Loucy (cell line): ENCODE data around the gene PCDHGC5.

ENCODE experiments used
- H2AFZ ChIP-seq: fragments of 200-600 bp; sonication (generic); 2 replicates; pipeline ENCODE4 v1.6.0; 2016; ENCODE audit warnings: antibody characterized with exemption, mild to moderate bottlenecking, low read length, moderate library complexity
- H3F3A ChIP-seq: fragments of 200-600 bp; 2 replicates; pipeline ENCODE4 v1.6.0; 2016; ENCODE audit warnings: antibody characterized with exemption, low read depth, mild to moderate bottlenecking
- H3K27me3 ChIP-seq: fragments of 200-600 bp; sonication (generic); 2 replicates; pipeline ENCODE4 v1.6.1; 2014; ENCODE audit warnings: low read length, mild to moderate bottlenecking; ENCODE audit not compliant: insufficient read depth, poor library complexity, severe bottlenecking
- H3K36me3 ChIP-seq: fragments of 200-600 bp; sonication (generic); 2 replicates; pipeline ENCODE4 v1.6.1; 2016; ENCODE audit warnings: low read length; ENCODE audit not compliant: insufficient read depth
- H3K4me1 ChIP-seq: fragments of 200-600 bp; sonication (generic); 2 replicates; pipeline ENCODE4 v1.5.1; 2014; ENCODE audit warnings: low read length, mild to moderate bottlenecking; ENCODE audit not compliant: insufficient read depth, poor library complexity, severe bottlenecking
- H3K4me2 ChIP-seq: fragments of 200-600 bp; sonication (generic); 2 replicates; pipeline ENCODE4 v1.6.0; 2014; ENCODE audit warnings: antibody characterized with exemption, low read length, low read depth, mild to moderate bottlenecking; ENCODE audit not compliant: poor library complexity, severe bottlenecking
- H3K4me3 ChIP-seq: fragments of 200-600 bp; sonication (generic); 2 replicates; pipeline ENCODE4 v1.5.1; 2014; ENCODE audit warnings: low read length, mild to moderate bottlenecking, mixed read lengths; ENCODE audit not compliant: poor library complexity, severe bottlenecking
- H3K79me2 ChIP-seq: fragments of 200-600 bp; sonication (generic); 2 replicates; pipeline ENCODE4 v1.6.1; 2014; ENCODE audit warnings: low read length; ENCODE audit not compliant: insufficient read depth
- H3K9ac ChIP-seq: fragments of 200-600 bp; sonication (generic); 2 replicates; pipeline ENCODE4 v1.6.0; 2014; ENCODE audit warnings: mild to moderate bottlenecking, low read depth, low read length, moderate library complexity; ENCODE audit not compliant: poor library complexity, severe bottlenecking
- H3K9me2 ChIP-seq: fragments of 200-600 bp; sonication (generic); replicated peaks from 2 replicates; pipeline ENCODE4 v1.6.1; 2016; ENCODE audit warnings: low read depth, low read length, mixed read lengths
- H3K9me3 ChIP-seq: fragments of 200-600 bp; sonication (generic); 2 replicates; pipeline ENCODE4 v1.6.1; 2014; ENCODE audit warnings: mild to moderate bottlenecking, antibody characterized with exemption, low read length, low read depth; ENCODE audit not compliant: insufficient read depth
- H4K20me1 ChIP-seq: fragments of 200-600 bp; sonication (generic); 2 replicates; pipeline ENCODE4 v1.6.0; 2014; ENCODE audit warnings: antibody characterized with exemption, low read length, mild to moderate bottlenecking; ENCODE audit not compliant: insufficient read depth, poor library complexity, severe bottlenecking
- CTCF ChIP-seq: fragments of 200-600 bp; sonication (generic); conservative IDR thresholded peaks from 2 replicates; pipeline ENCODE4 v1.5.1; 2014; ENCODE audit warnings: mild to moderate bottlenecking, antibody characterized with exemption, low read length
- EZH2phosphoT487 ChIP-seq: fragments of 200-600 bp; IDR thresholded peaks from 2 replicates; pipeline ENCODE4 v1.6.1; 2018; ENCODE audit warnings: antibody characterized with exemption, mild to moderate bottlenecking, moderate library complexity, borderline replicate concordance

PCDHGC5 gene

GRCh38 chr5:141515141-141515540 is 26.3 kb downstream of the PCDHGC5 start:
- no peak for TF ChIP-seq EZH2phosphoT487
- no peak for TF ChIP-seq CTCF
- Histone ChIP-seq H3K4me2 (no peak overlapping the region), H3K79me2 (no peaks in the 10 kb centered on the region), H3F3A (no peaks in the 10 kb centered on the region), H4K20me1 (no peaks in the 10 kb centered on the region), H3K9me2 (no peaks in the 10 kb centered on the region), H3K4me3 (no peak overlapping the region), H3K4me1 (no peaks in the 10 kb centered on the region), H2AFZ (no peak overlapping the region), H3K36me3 (peaks cover 76% of the 10 kb centered on the region; the same call in 1 of the 2 replicates), H3K9me3 (no peaks in the 10 kb centered on the region), H3K27me3 (no peaks in the 10 kb centered on the region), H3K9ac (no peak overlapping the region)

DNA sequence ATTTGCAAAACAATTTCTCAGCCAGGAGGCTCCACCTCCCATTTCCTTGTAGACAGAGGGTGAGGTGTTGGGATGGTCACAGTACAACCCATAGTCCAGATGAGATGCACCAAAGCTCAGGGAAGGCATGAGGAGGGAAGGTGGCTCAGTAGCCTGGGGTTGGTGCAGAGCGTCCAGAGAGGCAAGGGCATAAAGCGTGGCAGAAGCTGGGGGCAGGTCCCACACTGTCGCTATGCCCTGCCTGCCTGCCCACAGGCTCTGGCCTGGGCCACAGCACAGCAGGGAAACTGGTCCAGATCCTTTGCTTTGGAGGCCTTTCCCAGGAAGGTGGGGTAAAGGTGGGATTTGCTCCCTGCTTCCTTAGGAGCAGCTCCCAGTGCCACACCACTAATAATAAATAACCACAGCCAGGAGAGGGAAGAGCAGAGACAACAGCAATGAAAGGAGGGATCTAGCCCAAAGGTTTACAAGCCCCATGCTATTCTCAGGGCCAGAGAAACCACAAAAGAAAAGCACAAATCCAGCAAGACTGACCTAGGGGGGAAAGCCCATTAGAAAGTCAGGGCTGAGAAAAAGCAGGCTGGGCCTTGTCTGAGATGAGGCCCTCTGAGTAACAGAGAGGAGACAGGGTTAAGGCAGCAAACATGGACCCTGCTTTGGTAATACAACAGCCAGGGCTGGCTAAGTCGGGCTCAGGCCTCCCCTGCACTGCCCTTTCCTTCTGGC is 27.2 kb downstream of the PCDHGC5 start:
- no peaks in the 10 kb centered on the region for H3K9me3 ChIP-seq
- TF ChIP-seq EZH2phosphoT487 (no peak), CTCF (no peak)
- no peaks in the 10 kb centered on the region for H3K79me2 ChIP-seq
- H3K9me2 ChIP-seq, result no peaks in the 10 kb centered on the region
- no peaks in the 10 kb centered on the region for H4K20me1 ChIP-seq
- H3K4me2 ChIP-seq, result no peak overlapping the region
- no peaks in the 10 kb centered on the region for H3K27me3 ChIP-seq
- H3K4me1 ChIP-seq, result no peaks in the 10 kb centered on the region
- no peak overlapping the region for H3K4me3 ChIP-seq
- H3K36me3 ChIP-seq, result peaks cover 85% of the 10 kb centered on the region; the same call in 1 of the 2 replicates
- no peak overlapping the region for H3K9ac ChIP-seq
- no peaks in the 10 kb centered on the region for H3F3A ChIP-seq
- H2AFZ ChIP-seq, result no peak overlapping the region

DNA sequence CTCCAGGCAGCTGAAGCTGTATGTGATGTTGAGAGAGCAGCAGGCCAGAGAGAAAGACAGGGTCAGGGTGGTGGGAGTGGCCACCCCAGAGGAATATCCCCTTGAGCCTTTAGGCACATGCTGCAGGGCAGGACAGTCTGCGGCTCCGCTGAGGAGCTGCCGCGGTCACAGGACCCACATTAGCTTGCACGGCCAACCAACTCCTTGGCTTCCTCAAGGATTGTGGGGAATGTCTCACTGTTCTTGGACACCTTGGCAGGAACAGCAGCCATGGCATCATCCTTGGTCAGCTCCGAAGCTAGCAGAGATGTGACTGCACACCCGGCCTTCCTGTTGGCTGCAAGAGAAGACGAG is 27.8 kb downstream of the PCDHGC5 start:
- H4K20me1 ChIP-seq, result no peaks in the 10 kb centered on the region
- H3F3A ChIP-seq, result no peaks in the 10 kb centered on the region
- H3K4me3 ChIP-seq, result no peak overlapping the region
- TF ChIP-seq CTCF (no peak), EZH2phosphoT487 (no peak)
- H3K9me3 ChIP-seq, result no peaks in the 10 kb centered on the region
- H2AFZ ChIP-seq, result no peak overlapping the region
- no peaks in the 10 kb centered on the region for H3K79me2 ChIP-seq
- H3K27me3 ChIP-seq, result no peaks in the 10 kb centered on the region
- H3K9ac ChIP-seq, result no peak overlapping the region
- peaks cover 91% of the 10 kb centered on the region; the same call in 1 of the 2 replicates for H3K36me3 ChIP-seq
- no peaks in the 10 kb centered on the region for H3K9me2 ChIP-seq
- no peaks in the 10 kb centered on the region for H3K4me1 ChIP-seq
- H3K4me2 ChIP-seq, result no peak overlapping the region
